Heart right ventricle (tissue), 16 donors: ENCODE results near the gene PNMA8A. TPM values are rescaled to one million over a fixed set of nuclear protein-coding genes. Genes with fewer than 3 reads are reported as not detected.

Experiments
- ATAC-seq, 8 donors: fragments of 200-7000 bp; cut with Tn5 transposase; one replicate each; pipeline ENCODE4 v1.9.1; 2020; ENCODE audit warnings: mild to moderate bottlenecking in 8 of 8, moderate library complexity in 8 of 8, moderate number of reproducible peaks in 1 of 8
- DNase-seq, 2 donors: peaks; one replicate each; pipeline ENCODE4 v3.0.0-alpha.2; 2020
- H3K27ac ChIP-seq, 10 donors: fragments of 200-600 bp; sonication (generic) in 2 of 10; one replicate each; pipeline versions ENCODE4 v1.5.0 to v1.8.0; 2020 to 2022; ENCODE audit warnings: mild to moderate bottlenecking in 3 of 10
- H3K27me3 ChIP-seq, 7 donors: fragments of 200-600 bp; one replicate each; pipeline ENCODE4 v1.8.0; 2021 to 2022; ENCODE audit warnings: mild to moderate bottlenecking in 2 of 7
- H3K36me3 ChIP-seq, 9 donors: fragments of 200-600 bp; sonication (generic) in 1 of 9; one replicate each; pipeline versions ENCODE4 v1.5.0 to v1.8.0; 2020 to 2022; ENCODE audit warnings: mild to moderate bottlenecking in 2 of 9
- H3K4me1 ChIP-seq, 9 donors: fragments of 200-600 bp; sonication (generic) in 1 of 9; one replicate each; pipeline versions ENCODE4 v1.5.0 to v1.8.0; 2020 to 2022; ENCODE audit warnings: mild to moderate bottlenecking in 4 of 9
- H3K4me3 ChIP-seq, 10 donors: fragments of 200-600 bp; sonication (generic) in 2 of 10; one replicate each; pipeline versions ENCODE4 v1.5.0 to v1.8.0; 2020 to 2022; ENCODE audit warnings: mild to moderate bottlenecking in 7 of 10, moderate library complexity in 2 of 10
- H3K9me3 ChIP-seq, 11 donors: fragments of 200-600 bp in 10 of 11; sonication (generic) in 2 of 11; one replicate each; pipeline versions ENCODE4 v1.5.0 to v1.8.0; 2013 to 2022; ENCODE audit warnings: mild to moderate bottlenecking in 2 of 11, control low read depth in 1 of 11, moderate library complexity in 1 of 11
- CTCF ChIP-seq, 9 donors: fragments of 200-600 bp; sonication (generic) in 2 of 9; IDR thresholded peaks; one replicate each; pipeline versions ENCODE4 v1.5.0 to v1.8.0; 2021 to 2022; ENCODE audit warnings: antibody characterized with exemption in 9 of 9, mild to moderate bottlenecking in 5 of 9, moderate library complexity in 1 of 9
- WGBS, 2 donors: extraction: QIAGEN DNeasy Blood & Tissue Kit; methylation state at CpG; one replicate each; pipeline ENCODE4 v1.1.7; 2013; ENCODE audit warnings: inconsistent platforms in 1 of 2; 5-methylcytosine and 5-hydroxymethylcytosine counted together
- intact Hi-C, 10 donors: fragments of 100-400 bp; cut with DNase I; formaldehyde crosslinking; loops; one replicate each; pipeline versions ENCODE4 v1.11.1 to v1.14.2; 2022
- polyA plus RNA-seq, 2 donors: library from polyadenylated mRNA; stranded (reverse); fragments of 200-250 nt; gene quantifications; one replicate each; pipeline ENCODE4 v1.2.3, GENCODE V29; 2013
- total RNA-seq, 10 donors: library from RNA; stranded (reverse); fragmentation: NEBNext Ultra II Directional in 3 of 10; extraction: Animal tissue kit (Norgen Biotek cat#: 25700) in 3 of 10; gene quantifications; one replicate each; pipeline versions ENCODE4 v1.2.1 to v1.2.4, GENCODE V29; 2021 to 2023
- donor health status: Arrhythmogenic right ventricular cardiomyopathy.
- donor health status: ischemic (EF 13 %, LVEDD 7.1; RV severe dilation, severe dysfunction).
- donor health status: healthy with polysubstance abuse.
- donor health status: DM: no; HTN: yes; CAD: no.
- donor health status: DM: no; HTN: no; CAD: no.
- donor health status: ischemic (EF 25% LVEDD 6.9; RV normal size, moderate dysfunction).
- donor health status: ischemic (EF 25% LVEDD 5.7; RV mildly dilated, moderate dysfunction).
- donor health status: healthy.
- donor health status: DM: yes; HTN: yes; CAD: no.
- donor health status: Ischemic cardiomyopathy.
- donor health status: ischemic (EF 35%, LVEDD 5.7; RV mildly dilated, moderate dysfunction).
- donor health status: nonischemic (EF 11% LVEDD 7.7; RV severe dilation, severe dysfunction).
- donor health status: DM: yes; HTN: yes; CAD: no.
- donor health status: PGD.
- donor health status: ischemic (EF 29% LVEDD 5.4; RV normal size, mild dysfunction).
- donor health status: nonischemic (EF 23%, LVEDD 6.1; RV moderate dilation, normal function).

Gene PNMA8A
- total and polyA plus RNA-seq, 12 donors, result 2.8 to 12.3 (median 8.7) TPM

GRCh38 chr19:46472592-46472991, 1.2 kb upstream of the PNMA8A start:
- ATAC-seq, result no peak
- Histone ChIP-seq H3K4me3 (no peak overlapping the region), H3K9me3 (no peaks in the 10 kb centered on the region), H3K27me3 (peaks cover 0 to 32% (median 12%) of the 10 kb centered on the region in 7 donors), H3K36me3 (no peaks in the 10 kb centered on the region), H3K27ac (no peak overlapping the region), H3K4me1 (peaks cover 0 to 24% (median 12%) of the 10 kb centered on the region in 9 donors)
- DNase-seq, result no peak
- intact Hi-C loops, result no loop called here
- no peak for TF ChIP-seq CTCF (IDR thresholded peaks at IDR 0.05)
- 84 to 95% methylated on average over 4 of the region's 4 CpGs for WGBS, 2 donors

- DNase-seq, result no peak
- Histone ChIP-seq H3K36me3 (no peaks in the 10 kb centered on the region), H3K27me3 (peaks cover 0 to 32% (median 12%) of the 10 kb centered on the region in 7 donors), H3K4me1 (peaks cover 0 to 24% (median 12%) of the 10 kb centered on the region in 9 donors), H3K27ac (peak overlapping the region in 9 of 10 donors; percentile 23 to 81 (median 72)), H3K9me3 (no peaks in the 10 kb centered on the region), H3K4me3 (peak overlapping the region; percentile 1 to 60 (median 50))
- ATAC-seq, result no peak
- intact Hi-C loops, result no loop called here
- TF ChIP-seq CTCF (IDR thresholded peaks at IDR 0.05), result no peak
- 56 to 60% methylated on average over 11 of the region's 11 CpGs for WGBS, 2 donors
Observed at GRCh38 chr19:46471811-46472543, 614 bp upstream of the PNMA8A start.

GRCh38 chr19:46470376-46470775, 987 bp downstream of the PNMA8A start:
- Histone ChIP-seq H3K27ac (peak overlapping the region in 6 of 10 donors; percentile 19 to 79 (median 71)), H3K4me1 (peaks cover 0 to 17% (median 15%) of the 10 kb centered on the region in 9 donors), H3K36me3 (no peaks in the 10 kb centered on the region), H3K4me3 (no peak overlapping the region), H3K27me3 (peaks cover 0 to 32% (median 12%) of the 10 kb centered on the region in 7 donors), H3K9me3 (no peaks in the 10 kb centered on the region)
- ATAC-seq (no peak), DNase-seq (no peak)
- no peak for TF ChIP-seq CTCF (IDR thresholded peaks at IDR 0.05)
- intact Hi-C loops, result no loop called here
- 81 to 91% methylated on average over 10 of the region's 10 CpGs for WGBS, 2 donors

GRCh38 chr19:46469541-46470185, 1.7 kb downstream of the PNMA8A start:
- 97 to 98% methylated on average over 18 of the region's 18 CpGs for WGBS, 2 donors
- ATAC-seq (no peak), DNase-seq (no peak)
- peak overlapping the region in 2 of 10 donors; percentile 19 to 76 for H3K27ac ChIP-seq
- no peak overlapping the region for H3K4me3 ChIP-seq
- no peak for TF ChIP-seq CTCF (IDR thresholded peaks at IDR 0.05)
- no peaks in the 10 kb centered on the region for H3K9me3 ChIP-seq
- intact Hi-C loops, result no loop called here
- peaks cover 0 to 17% (median 15%) of the 10 kb centered on the region in 9 donors for H3K4me1 ChIP-seq
- no peaks in the 10 kb centered on the region for H3K36me3 ChIP-seq
- H3K27me3 ChIP-seq, result peaks cover 0 to 32% (median 12%) of the 10 kb centered on the region in 7 donors
